ENCODE measurements around the gene MIB2.

MIB2 gene

GRCh38 chr1:1598051-1598719 lies 17.1 kb upstream of the MIB2 start:
- DNase-seq (ENCODE audit: low read depth), result no peak

GRCh38 chr1:1598720-1599029 lies 16.6 kb upstream of the MIB2 start:
- no peak for DNase-seq (ENCODE audit: low read depth)

DNA sequence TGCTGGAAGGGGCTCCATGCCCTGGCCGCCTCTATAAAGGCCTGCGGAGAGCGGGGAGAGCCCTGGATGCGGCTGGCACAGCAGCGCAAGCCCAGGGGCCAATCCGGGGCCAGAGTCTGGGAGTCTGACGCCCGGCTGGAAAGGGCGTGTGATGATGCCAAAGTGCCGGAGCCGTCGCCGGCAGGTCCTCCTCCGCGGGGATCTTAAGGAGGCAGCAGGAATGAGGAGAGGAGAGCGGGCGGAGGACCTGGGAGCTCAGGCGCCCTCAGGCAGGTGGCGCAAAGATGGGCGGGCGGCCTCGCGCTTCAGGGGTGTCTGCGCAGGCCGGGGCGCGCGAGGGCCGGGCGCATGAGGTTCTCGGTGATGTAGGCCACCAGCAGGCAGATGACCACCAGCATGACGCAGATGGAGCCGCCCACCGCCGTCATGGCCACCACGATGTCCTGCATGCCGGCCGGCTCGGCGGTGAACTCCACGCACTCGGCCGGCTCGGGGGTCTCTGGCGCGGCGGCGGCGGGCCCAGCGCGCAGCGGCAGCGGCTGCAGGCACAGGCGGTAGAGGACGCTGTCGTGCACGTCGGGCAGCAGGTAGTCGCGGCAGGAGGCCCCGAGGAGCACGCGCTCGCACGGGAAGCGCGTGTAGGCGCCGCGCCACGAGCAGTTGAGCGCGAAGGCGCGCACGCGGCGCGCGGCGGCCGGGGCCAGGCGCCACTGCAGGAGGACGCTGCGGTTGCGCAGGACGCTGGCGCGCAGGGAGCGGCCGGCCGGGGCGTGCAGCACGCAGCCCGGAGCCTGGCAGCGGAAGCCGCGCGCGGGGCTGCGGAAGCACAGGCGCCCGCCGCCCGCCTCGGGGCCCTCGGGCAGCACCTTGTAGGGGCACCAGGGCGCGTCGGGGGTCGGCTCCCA lies 16.0 kb upstream of the MIB2 start:
- DNase-seq (ENCODE audit: low read depth), result no peak

DNA sequence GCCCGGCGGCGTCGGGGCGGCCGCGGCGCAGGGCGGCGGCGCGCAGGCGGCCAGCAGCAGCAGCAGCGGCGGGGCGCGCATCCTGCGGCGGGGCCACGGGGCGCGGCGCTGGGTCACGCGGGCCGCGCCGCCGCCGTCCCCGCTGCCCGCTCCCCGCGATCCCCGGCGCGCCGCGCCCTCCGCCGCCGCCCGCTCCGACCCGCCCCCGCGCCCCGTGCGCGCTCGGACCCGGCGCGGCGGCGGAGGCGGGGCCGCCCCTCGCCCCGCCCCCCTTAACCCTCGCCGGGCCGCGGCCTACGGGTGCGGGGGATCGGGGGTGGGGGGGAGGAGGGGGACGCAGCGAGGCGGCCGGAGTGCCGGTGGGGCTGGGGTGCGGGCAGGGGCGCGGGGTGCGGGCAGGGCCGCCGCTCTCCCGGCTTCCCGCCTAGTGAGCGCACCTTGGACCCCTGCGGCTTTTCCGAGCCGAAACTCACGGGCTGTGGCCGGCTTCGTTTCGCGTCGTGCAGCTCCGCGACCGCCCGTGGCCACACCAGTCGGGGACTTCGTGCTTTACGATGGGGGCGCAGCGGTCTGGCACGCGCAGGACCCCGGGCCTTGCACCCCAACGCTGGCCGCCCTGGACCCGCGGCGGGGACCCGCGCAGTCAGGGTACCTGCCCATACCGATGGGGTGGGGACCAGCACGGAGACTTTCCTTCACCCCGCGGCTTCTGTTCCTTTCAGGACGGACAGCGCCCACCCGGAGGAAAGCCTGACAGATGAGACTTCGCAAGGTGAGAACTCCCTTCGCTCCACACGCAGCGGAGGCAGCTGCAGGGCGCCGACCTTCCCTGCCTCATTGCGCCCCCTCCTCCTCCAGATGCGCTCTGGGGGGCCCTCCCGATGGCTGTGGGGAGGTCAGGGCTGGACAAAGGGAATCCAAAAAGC lies 15.1 kb upstream of the MIB2 start, which contains the start of gene FNDC10:
FNDC10 (minus strand) TSS at position 201 of the 926 bp plus-strand sequence; CDS start at position 81, 120 bp downstream.
- DNase-seq (ENCODE audit: low read depth), result no peak

DNA sequence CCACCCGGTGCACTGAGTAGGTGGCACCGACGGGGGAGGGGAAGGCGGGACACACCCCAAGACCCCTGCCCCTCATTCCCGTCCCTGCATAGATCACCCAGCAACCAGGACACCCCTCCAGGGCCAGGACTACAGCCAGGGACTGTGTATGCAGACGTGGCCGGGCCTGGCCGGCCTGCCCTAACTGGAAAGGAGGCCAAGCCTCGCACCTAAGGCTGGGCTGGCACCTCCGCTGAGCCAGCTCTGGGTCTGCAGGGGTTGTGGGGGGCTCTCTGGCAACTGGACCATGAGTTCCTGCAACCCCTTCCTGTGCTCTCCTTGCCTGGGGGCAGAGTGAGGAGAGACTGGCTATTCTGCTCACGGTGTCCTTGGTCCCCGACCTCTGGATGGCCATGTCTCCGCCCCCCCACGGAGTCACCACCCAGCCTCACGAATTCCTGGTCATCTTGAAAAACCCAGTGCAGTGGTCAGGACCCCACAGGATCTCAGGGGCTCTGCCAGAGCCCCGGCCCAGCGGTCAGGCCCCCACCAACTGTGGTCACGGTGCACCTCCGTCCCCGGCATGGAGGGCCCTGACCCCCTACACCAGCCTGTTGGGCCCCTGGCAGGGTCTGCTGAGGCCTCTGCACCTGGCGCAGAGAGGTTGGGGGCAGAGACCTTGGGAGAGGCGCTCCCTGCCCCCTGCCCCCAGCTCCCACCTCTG lies 14.3 kb upstream of the MIB2 start:
- no peak for DNase-seq (ENCODE audit: low read depth)

GRCh38 chr1:1601564-1602303 lies 13.6 kb upstream of the MIB2 start:
- DNase-seq (ENCODE audit: low read depth), result no peak

DNA sequence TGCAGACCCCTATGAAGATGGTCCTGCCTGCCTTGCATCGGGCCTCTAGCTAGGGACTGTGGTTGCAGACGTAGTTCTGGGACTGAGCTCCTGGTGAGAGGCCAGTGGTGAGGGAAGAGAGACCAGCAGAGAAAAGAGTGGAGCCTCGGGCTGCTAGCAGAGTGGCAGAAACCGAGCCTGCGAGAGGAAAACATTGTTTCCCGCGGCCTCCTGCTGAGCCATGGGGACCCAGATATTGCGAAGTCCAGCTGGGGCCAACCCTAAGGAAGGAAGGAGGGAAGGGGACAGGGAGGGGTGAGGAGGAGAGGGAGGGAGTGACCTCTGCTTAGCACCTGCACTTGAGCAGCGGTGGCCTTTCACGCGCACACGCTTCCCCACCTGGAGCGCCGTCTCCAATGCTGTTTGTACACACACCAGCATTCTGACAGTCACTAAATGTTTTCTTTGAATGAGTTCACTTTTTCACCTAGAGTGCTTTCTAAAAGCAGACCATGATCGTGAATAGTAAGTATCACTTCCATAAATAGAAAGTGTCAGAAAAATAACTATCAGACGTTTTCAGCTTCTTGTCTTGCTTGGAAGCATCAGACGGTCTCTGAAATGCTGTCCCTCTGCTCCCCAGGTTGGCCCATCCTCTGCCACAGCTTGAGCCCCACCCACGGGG lies 12.9 kb upstream of the MIB2 start:
- DNase-seq (ENCODE audit: low read depth), result no peak

DNA sequence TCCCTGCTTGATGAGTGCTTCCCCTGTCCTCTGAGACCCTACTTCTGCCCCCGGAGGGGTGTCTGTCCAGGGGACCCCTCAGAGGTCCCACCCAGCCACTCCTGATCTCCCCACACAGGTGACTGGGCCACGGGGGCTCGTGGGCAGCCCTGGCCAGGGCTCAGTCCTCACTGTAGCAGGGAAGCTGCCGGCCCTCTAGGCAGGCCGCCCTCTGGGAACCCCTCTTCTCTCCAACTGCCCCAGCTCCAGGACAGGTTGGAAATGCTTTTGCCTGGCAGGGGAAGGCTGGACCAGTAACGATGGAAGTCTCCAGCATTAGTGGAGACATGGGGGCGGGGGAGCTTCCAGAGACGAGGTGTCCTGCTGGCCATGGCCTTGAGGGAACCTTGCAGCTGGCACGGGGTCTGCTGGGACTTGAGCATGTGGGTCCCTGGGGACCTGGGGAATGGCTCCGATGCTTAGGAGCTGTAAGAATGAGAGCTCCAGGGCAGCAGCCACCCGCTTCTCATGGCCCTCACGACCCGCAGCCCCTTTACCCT lies 12.3 kb upstream of the MIB2 start:
- DNase-seq (ENCODE audit: low read depth), result no peak

DNA sequence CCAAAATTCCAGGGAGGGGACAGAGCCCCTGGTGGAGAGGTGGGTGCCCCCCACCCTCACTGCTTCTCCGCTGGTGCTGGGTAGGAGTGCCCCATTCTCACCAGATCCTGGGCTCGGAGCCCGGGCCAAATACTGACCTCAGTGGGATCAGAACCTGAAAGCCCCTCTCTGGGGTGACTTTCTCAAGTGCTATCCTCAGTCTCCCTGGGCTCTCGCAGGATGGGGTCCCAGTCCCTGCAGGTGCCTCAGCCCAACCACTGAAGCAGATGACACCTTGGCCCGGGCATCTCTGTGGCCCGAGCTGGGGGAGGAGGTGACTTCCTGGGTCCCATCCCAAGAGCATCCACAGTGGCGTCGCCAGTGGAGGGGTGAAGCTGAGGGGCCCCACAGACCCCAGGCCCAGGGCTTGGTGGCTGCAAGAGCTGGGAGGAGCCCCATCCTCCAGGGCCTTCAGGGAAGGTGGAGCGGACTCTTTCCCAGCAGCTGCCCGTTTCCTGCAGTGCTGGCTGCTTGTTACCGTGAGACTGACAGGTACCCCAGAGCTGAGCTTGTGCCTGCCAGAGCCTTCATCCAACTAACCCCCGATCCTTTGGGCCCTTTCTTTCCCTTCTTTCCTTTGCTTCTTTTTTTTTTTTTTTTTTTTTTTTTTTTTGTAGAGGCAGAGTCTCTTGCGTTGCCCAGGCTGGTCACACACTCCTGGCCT lies 11.5 kb upstream of the MIB2 start:
- no peak for DNase-seq (ENCODE audit: low read depth)

GRCh38 chr1:1604374-1605033 lies 10.8 kb upstream of the MIB2 start:
- no peak for DNase-seq (ENCODE audit: low read depth)

GRCh38 chr1:1605034-1605591 lies 10.2 kb upstream of the MIB2 start:
- DNase-seq (ENCODE audit: low read depth), result no peak

DNA sequence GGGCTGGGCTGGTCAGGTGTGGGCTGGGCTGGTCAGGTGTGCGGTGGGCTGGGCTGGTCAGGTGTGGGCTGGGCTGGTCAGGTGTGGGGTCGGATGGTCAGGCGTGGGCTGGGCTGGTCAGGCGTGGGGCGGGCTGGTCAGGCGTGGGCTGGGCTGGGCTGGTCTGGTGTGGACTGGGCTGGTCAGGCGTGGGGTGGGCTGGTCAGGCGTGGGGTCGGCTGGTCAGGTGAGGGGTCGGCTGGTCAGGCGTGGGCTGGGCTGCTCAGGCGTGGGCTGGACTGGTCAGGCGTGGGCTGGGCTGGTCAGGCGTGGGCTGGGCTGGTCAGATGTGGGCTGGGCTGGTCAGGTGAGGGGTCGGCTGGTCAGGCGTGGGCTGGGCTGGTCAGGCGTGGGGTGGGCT lies 9.6 kb upstream of the MIB2 start:
- no peak for DNase-seq (ENCODE audit: low read depth)

DNA sequence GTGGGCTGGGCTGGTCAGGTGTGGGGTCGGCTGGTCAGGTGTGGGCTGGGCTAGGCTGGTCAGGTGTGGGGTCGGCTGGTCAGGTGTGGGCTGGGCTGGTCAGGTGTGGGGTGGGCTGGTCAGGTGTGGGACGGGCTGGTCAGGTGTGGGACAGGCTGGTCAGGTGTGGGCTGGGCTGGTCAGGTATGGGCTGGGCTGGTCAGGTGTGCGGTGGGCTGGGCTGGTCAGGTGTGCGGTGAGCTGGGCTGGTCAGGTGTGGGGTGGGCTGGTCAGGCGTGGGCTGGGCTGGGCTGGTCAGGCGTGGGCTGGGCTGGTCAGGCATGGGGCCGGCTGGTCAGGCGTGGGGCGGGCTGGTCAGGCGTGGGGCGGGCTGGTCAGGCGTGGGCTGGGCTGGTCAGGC lies 9.1 kb upstream of the MIB2 start:
- DNase-seq (ENCODE audit: low read depth), result no peak

DNA sequence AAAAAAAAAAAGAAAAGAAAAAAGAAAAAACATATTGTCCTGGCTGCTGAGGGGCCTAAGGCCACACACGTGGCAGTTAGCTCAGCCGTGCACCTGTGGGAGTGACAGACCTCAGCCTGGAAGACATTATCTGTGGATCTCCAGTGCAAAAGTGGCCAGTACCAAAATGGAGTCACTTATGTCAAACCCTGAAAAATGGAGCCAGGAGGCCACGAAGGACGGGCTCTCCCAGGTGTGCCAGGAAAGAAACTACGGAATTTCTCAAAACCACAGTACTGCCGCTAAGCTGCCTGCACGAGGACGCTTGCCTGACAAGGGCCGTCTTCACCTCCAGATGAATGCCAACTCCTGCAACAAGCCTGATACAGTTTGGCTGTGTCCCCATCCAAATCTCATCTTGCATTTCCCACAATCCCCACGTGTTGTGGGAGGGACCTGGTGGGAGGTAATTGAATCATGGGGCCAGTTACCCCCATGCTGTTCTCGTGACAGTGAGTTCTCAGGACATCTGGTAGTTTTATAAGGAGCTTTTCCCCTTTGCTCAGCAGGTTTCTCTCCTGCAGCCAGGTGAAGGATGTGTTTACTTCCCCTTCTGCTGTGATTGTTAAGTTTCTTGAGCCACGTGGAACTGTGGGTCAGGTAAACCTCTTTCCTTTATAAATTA lies 5.3 kb upstream of the MIB2 start:
- DNase-seq (ENCODE audit: low read depth), result no peak

DNA sequence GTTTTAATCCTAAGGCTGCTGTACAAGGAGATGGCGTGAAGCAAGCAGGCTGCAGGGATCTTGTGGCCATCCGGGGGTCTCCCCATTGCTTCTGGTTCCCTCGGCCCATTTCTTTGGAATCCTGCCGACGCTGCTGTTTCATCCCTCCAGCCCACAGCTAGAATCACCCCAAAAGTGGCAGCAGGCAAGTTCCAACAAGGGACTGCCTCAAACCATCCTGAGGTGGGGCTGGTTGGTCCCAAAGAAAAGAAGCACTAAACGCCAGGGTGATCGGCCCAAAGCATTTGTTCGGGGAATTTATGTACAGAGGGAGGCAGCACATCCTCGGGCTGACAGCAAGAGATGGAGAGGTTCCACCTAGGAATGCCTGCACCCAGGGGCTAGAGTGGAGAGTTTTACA lies 4.5 kb upstream of the MIB2 start:
- DNase-seq (ENCODE audit: low read depth), result no peak

DNA sequence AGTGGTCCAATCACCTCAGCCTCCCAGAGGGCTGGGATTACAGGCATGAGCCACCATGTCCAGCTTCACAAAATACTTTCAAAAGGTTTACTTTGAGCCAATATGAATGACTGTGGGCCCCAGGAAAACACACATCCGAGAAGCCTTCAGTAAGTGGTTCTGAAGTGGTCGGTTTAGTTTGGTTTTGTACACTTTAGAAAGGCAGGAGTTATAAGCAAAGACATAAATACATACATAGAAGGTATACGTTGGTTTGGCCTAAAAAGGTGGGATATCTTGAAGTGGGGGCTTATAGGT lies 3.2 kb upstream of the MIB2 start:
- no peak for DNase-seq (ENCODE audit: low read depth)

DNA sequence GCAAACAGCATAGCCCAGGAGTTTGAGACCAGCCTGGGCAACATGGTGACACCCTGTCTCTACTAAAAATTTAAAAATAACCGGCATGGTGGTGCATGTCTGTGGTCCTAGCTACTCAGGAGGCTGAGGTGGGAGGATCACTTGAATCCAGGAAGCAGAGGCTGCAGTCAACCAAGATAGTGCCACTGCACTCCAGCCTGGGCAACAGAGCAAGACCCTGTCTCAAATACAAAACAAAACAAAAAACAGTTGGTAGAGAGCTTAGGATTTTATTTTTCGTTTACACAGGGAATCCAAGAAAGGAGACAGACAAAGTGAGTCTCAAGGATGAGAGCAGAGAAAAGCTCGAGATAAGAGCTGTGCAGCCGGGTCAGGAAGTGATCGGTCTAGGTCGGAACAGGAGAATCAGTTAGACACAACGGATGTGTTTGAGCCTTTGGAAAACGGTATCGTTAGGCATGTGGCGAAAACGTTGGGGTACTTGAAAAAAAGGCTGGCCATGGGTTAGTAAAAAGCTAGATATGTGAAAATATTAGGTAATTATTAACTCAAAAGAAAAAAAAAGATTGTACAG lies 1.7 kb upstream of the MIB2 start:
- DNase-seq (ENCODE audit: low read depth), result no peak

Data from stimulated activated CD4-positive, alpha-beta T cell treated with anti-CD3 and anti-CD28 coated beads, Interleukin-2, amount 100 ng/mL, for 4 hours (primary cell).